HCT116 (cell line): ENCODE data around the gene SPG11.

Experiments
- CTCF ChIP-seq, 3 experiments: fragments of 200-600 bp in 1 of 3; sonication (generic) in 1 of 3; IDR thresholded peaks in 2 of 3; conservative IDR thresholded peaks in 1 of 3; 2 replicates each; pipeline ENCODE4 v1.5.1; 2012 to 2017; ENCODE audit warnings: low read depth in 2 of 3, low read length in 2 of 3, antibody characterized with exemption in 1 of 3, borderline replicate concordance in 1 of 3, control low read depth in 1 of 3, mild to moderate bottlenecking in 1 of 3, mixed read lengths in 1 of 3, mixed run types in 1 of 3, moderate library complexity in 1 of 3; ENCODE audit not compliant: insufficient read depth in 1 of 3
- ELF1 ChIP-seq: IDR thresholded peaks from 2 replicates; pipeline ENCODE4 v1.6.1; 2012; ENCODE audit warnings: low read depth, borderline replicate concordance
- EZH2 ChIP-seq: fragments of 200-600 bp; sonication (generic); IDR thresholded peaks from 2 replicates; pipeline ENCODE4 v1.6.1; 2017; ENCODE audit warnings: antibody characterized with exemption, mixed run types
- POLR2A ChIP-seq: IDR thresholded peaks from 2 replicates; pipeline ENCODE4 v1.7.0; 2011; ENCODE audit warnings: borderline replicate concordance; ENCODE audit not compliant: insufficient read depth, insufficient read length; ENCODE audit errors: extremely low read depth
- RAD21 ChIP-seq: IDR thresholded peaks from 2 replicates; pipeline ENCODE4 v1.6.1; 2012; ENCODE audit warnings: low read depth, mild to moderate bottlenecking
- SP1 ChIP-seq: IDR thresholded peaks from 2 replicates; pipeline ENCODE4 v1.6.1; 2012; ENCODE audit warnings: low read depth

GRCh38 chr15:44598892-44599291, 64.6 kb downstream of the SPG11 start:
- no peak for TF ChIP-seq POLR2A
- TF ChIP-seq CTCF (IDR thresholded peaks at IDR 0.05 in 2 of 3, conservative IDR thresholded peaks at IDR 0.05 in 1 of 3; ENCODE audit: borderline replicate concordance in 1 of 3, insufficient read depth in 1 of 3, low read depth in 2 of 3, low read length in 2 of 3): no peak
- TF ChIP-seq ELF1: no peak
- TF ChIP-seq EZH2: no peak
- TF ChIP-seq RAD21: no peak
- no peak for TF ChIP-seq SP1
